H9 (cell line): ENCODE results near the gene TBCEL. TPM values are rescaled to one million over a fixed set of nuclear protein-coding genes. Genes with fewer than 3 reads are reported as not detected.

ENCODE experiments used
- DNase-seq: peaks from one replicate; pipeline ENCODE4 v3.0.0-alpha.2; 2017
- H2AFZ ChIP-seq: one replicate; pipeline ENCODE4 v1.6.1; 2013; ENCODE audit warnings: mild to moderate bottlenecking, low read length, control low read depth, moderate library complexity
- H2AK5ac ChIP-seq: 2 replicates; pipeline ENCODE4 v1.6.1; 2013; ENCODE audit warnings: low read length, control low read depth, mixed read lengths; ENCODE audit not compliant: insufficient read length
- H2BK120ac ChIP-seq: one replicate; pipeline ENCODE4 v1.6.1; 2013; ENCODE audit warnings: low read depth, mild to moderate bottlenecking, low read length, control low read depth, inconsistent platforms; ENCODE audit not compliant: poor library complexity, severe bottlenecking
- H2BK12ac ChIP-seq: 2 replicates; pipeline ENCODE4 v1.6.1; 2013; ENCODE audit warnings: low read length, control low read depth, mixed read lengths, low read depth; ENCODE audit not compliant: insufficient read length
- H2BK15ac ChIP-seq: 2 replicates; pipeline ENCODE4 v1.6.1; 2013; ENCODE audit warnings: low read depth, low read length, control low read depth
- H2BK20ac ChIP-seq: one replicate; pipeline ENCODE4 v1.6.1; 2013; ENCODE audit warnings: low read depth, mild to moderate bottlenecking, low read length, control low read depth, inconsistent platforms; ENCODE audit not compliant: poor library complexity, severe bottlenecking
- H2BK5ac ChIP-seq: 2 replicates; pipeline ENCODE4 v1.6.1; 2013; ENCODE audit warnings: low read length, control low read depth, mixed read lengths; ENCODE audit not compliant: insufficient read length
- H3K14ac ChIP-seq: 2 replicates; pipeline ENCODE4 v1.6.1; 2013; ENCODE audit warnings: low read length, control low read depth; ENCODE audit not compliant: insufficient read depth
- H3K18ac ChIP-seq: 2 replicates; pipeline ENCODE4 v1.6.1; 2013; ENCODE audit warnings: low read depth, mild to moderate bottlenecking, mixed read lengths, low read length, control low read depth; ENCODE audit not compliant: insufficient read length
- H3K23ac ChIP-seq: 2 replicates; pipeline ENCODE4 v1.6.1; 2013; ENCODE audit warnings: low read length, control low read depth, mixed read lengths, low read depth; ENCODE audit not compliant: insufficient read length
- H3K23me2 ChIP-seq: 2 replicates; pipeline ENCODE4 v1.6.1; 2013; ENCODE audit warnings: low read depth, mild to moderate bottlenecking, mixed read lengths, low read length, control low read depth; ENCODE audit not compliant: insufficient read length, poor library complexity, severe bottlenecking
- H3K27ac ChIP-seq: 2 replicates; pipeline ENCODE4 v1.5.1; 2013; ENCODE audit warnings: low read length, control low read depth, mixed read lengths, low read depth; ENCODE audit not compliant: insufficient read length
- H3K27me3 ChIP-seq: 2 replicates; pipeline ENCODE4 v1.6.1; 2013; ENCODE audit warnings: low read length, control low read depth, inconsistent platforms; ENCODE audit not compliant: insufficient read depth
- H3K4ac ChIP-seq: 2 replicates; pipeline ENCODE4 v1.6.1; 2013; ENCODE audit warnings: low read depth, mild to moderate bottlenecking, control low read depth, inconsistent platforms, low read length, moderate library complexity
- H3K4me1 ChIP-seq: 2 replicates; pipeline ENCODE4 v1.6.1; 2013; ENCODE audit warnings: low read length, control low read depth, inconsistent platforms; ENCODE audit not compliant: insufficient read depth
- H3K4me2 ChIP-seq: 2 replicates; pipeline ENCODE4 v1.6.1; 2013; ENCODE audit warnings: low read length, control low read depth, mixed read lengths; ENCODE audit not compliant: insufficient read length, insufficient read depth
- H3K56ac ChIP-seq: 2 replicates; pipeline ENCODE4 v1.6.1; 2013; ENCODE audit warnings: low read depth, mild to moderate bottlenecking, mixed read lengths, low read length, control low read depth; ENCODE audit not compliant: insufficient read length
- H3K79me1 ChIP-seq: 2 replicates; pipeline ENCODE4 v1.6.1; 2013; ENCODE audit warnings: low read depth, mild to moderate bottlenecking, moderate library complexity, low read length, control low read depth, inconsistent platforms; ENCODE audit not compliant: insufficient read depth, poor library complexity, severe bottlenecking
- H3K79me2 ChIP-seq: 2 replicates; pipeline ENCODE4 v1.6.1; 2013; ENCODE audit warnings: low read length, control low read depth, inconsistent platforms; ENCODE audit not compliant: insufficient read depth
- H3K9ac ChIP-seq: 2 replicates; pipeline ENCODE4 v1.6.1; 2013; ENCODE audit warnings: low read length, control low read depth, mixed read lengths; ENCODE audit not compliant: insufficient read length; ENCODE audit errors: extremely low read depth
- H3K9me3 ChIP-seq: one replicate; pipeline ENCODE4 v1.6.1; 2013; ENCODE audit warnings: low read depth, low read length, inconsistent platforms; ENCODE audit not compliant: control insufficient read depth
- H3T11ph ChIP-seq: one replicate; pipeline ENCODE4 v1.6.1; 2013; ENCODE audit warnings: mild to moderate bottlenecking, low read length, control low read depth, inconsistent platforms
- H4K20me1 ChIP-seq: one replicate; pipeline ENCODE4 v1.6.1; 2013; ENCODE audit not compliant: control insufficient read depth, insufficient read length, insufficient read depth
- H4K5ac ChIP-seq: 2 replicates; pipeline ENCODE4 v1.6.1; 2013; ENCODE audit warnings: low read depth, mild to moderate bottlenecking, mixed read lengths, low read length, control low read depth; ENCODE audit not compliant: insufficient read length
- H4K8ac ChIP-seq: replicated peaks from 2 replicates; pipeline ENCODE4 v1.6.1; 2013; ENCODE audit warnings: low read length, control low read depth, mixed read lengths, low read depth; ENCODE audit not compliant: insufficient read length
- H4K91ac ChIP-seq: 2 replicates; pipeline ENCODE4 v1.6.1; 2013; ENCODE audit warnings: low read depth, mild to moderate bottlenecking, moderate library complexity, mixed read lengths, low read length, control low read depth; ENCODE audit not compliant: insufficient read length
- H3K27ac Mint-ChIP-seq, 3 experiments: 2 replicates in 2 of 3; 3 replicates in 1 of 3; pipeline ENCODE4 v1.8.0; 2020 to 2021; ENCODE audit warnings: mixed read lengths in 3 of 3, mild to moderate bottlenecking in 1 of 3, moderate library complexity in 1 of 3
- H3K27me3 Mint-ChIP-seq: 2 replicates; pipeline ENCODE4 v1.8.0; 2021; ENCODE audit warnings: low read depth, mild to moderate bottlenecking, moderate library complexity, mixed read lengths
- H3K36me3 Mint-ChIP-seq, 3 experiments: 2 replicates in 2 of 3; 3 replicates in 1 of 3; pipeline ENCODE4 v1.8.0; 2020 to 2021; ENCODE audit warnings: low read depth in 3 of 3, mixed read lengths in 3 of 3; ENCODE audit not compliant: insufficient read depth in 1 of 3
- H3K4me1 Mint-ChIP-seq, 2 experiments: 2 replicates each; pipeline ENCODE4 v1.8.0; 2020; ENCODE audit warnings: mixed read lengths in 2 of 2
- H3K4me3 Mint-ChIP-seq, 2 experiments: 2 replicates in 1 of 2; 3 replicates in 1 of 2; pipeline ENCODE4 v1.8.0; 2020 to 2021; ENCODE audit warnings: mild to moderate bottlenecking in 2 of 2, mixed read lengths in 2 of 2, moderate library complexity in 1 of 2
- H3K9me3 Mint-ChIP-seq, 2 experiments: 2 replicates in 1 of 2; 3 replicates in 1 of 2; pipeline ENCODE4 v1.8.0; 2020; ENCODE audit warnings: mild to moderate bottlenecking in 2 of 2, mixed read lengths in 2 of 2, moderate library complexity in 1 of 2
- WGBS: extraction: QIAGEN DNeasy Blood & Tissue Kit; methylation state at CpG from one replicate; pipeline ENCODE4 v1.1.7; 2013; ENCODE audit warnings: missing lambda C conversion rate, low lambda C conversion rate, mixed read lengths; ENCODE audit not compliant: insufficient read length; ENCODE audit errors: extremely low coverage; 5-methylcytosine and 5-hydroxymethylcytosine counted together
- total RNA-seq: library from RNA; stranded (reverse); gene quantifications from 2 replicates; pipeline ENCODE4 v1.2.1, GENCODE V29; 2021
- TF ChIP-seq, protein P1 (sequence below): fragments of 200-600 bp; sonication (generic); conservative IDR thresholded peaks from 3 replicates; pipeline ENCODE4 v1.8.0; 2021; ENCODE audit warnings: antibody characterized with exemption, mild to moderate bottlenecking

The TBCEL gene
- total RNA-seq, 1 experiment from 2014 or later: 17.3 TPM

DNA sequence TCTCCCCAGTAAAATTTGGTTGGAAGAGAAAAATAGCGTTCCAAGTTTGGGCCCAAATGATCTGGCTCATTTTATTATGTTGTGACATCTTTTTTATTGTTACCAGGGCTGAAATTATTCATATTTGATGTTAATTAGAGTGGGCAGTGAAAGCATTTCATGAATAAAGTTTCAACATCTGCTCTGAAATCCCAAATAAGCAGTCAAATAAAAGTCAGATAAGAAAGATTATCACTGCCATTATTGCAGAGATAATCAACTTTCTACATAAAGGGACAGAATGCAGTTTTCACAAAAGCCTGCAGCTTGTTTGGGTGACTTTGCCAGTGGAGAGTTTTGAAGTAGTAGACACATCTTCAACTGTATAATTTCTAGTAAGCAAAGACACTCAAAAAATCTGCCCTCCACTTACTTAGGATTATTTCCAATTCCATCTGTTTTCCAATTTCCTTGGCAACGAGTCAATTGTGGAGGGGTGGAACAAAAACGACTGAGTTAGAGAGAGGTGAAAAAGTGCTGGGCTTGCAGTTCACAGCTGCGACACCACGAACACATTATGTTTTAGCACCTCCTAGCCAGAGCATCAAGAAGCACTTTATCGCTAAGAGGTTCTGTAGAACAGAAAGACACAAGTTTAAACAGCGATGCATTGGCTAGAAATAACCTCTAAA lies 86.1 kb downstream of the TBCEL start:
- Mint-ChIP-seq H3K9me3 (no peaks in the 10 kb centered on the region), H3K4me3 (no peak overlapping the region), H3K4me1 (peaks cover 11 to 13% of the 10 kb centered on the region in 2 experiments), H3K27me3 (peaks cover 11% of the 10 kb centered on the region; the same call in 1 of the 2 replicates), H3K27ac (no peak overlapping the region), H3K36me3 (no peaks in the 10 kb centered on the region)
- no peaks in the 10 kb centered on the region for H3K23me2 ChIP-seq
- no peaks in the 10 kb centered on the region for H3K79me2 ChIP-seq
- H3K4ac ChIP-seq: no peak overlapping the region
- WGBS: no CpG with 5 or more reads among the region's 7 CpGs
- 0 out of 2 replicates have a peak, but pooled peaks cover 2% of the 10 kb centered on the region for H3K4me1 ChIP-seq
- H2BK12ac ChIP-seq: no peak overlapping the region
- no peak overlapping the region for H2BK20ac ChIP-seq
- H2BK5ac ChIP-seq: no peak overlapping the region
- TF ChIP-seq, protein P1, sequence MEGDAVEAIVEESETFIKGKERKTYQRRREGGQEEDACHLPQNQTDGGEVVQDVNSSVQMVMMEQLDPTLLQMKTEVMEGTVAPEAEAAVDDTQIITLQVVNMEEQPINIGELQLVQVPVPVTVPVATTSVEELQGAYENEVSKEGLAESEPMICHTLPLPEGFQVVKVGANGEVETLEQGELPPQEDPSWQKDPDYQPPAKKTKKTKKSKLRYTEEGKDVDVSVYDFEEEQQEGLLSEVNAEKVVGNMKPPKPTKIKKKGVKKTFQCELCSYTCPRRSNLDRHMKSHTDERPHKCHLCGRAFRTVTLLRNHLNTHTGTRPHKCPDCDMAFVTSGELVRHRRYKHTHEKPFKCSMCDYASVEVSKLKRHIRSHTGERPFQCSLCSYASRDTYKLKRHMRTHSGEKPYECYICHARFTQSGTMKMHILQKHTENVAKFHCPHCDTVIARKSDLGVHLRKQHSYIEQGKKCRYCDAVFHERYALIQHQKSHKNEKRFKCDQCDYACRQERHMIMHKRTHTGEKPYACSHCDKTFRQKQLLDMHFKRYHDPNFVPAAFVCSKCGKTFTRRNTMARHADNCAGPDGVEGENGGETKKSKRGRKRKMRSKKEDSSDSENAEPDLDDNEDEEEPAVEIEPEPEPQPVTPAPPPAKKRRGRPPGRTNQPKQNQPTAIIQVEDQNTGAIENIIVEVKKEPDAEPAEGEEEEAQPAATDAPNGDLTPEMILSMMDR: no peak
- no peak overlapping the region for H4K5ac ChIP-seq
- H4K8ac ChIP-seq: no peak overlapping the region
- H2AFZ ChIP-seq: no peak overlapping the region
- H3K23ac ChIP-seq: no peak overlapping the region
- H3K9me3 ChIP-seq: no peaks in the 10 kb centered on the region
- no peak overlapping the region for H4K91ac ChIP-seq
- no peaks in the 10 kb centered on the region for H4K20me1 ChIP-seq
- no peak overlapping the region for H2BK120ac ChIP-seq
- no peak overlapping the region for H2BK15ac ChIP-seq
- no peak overlapping the region for H3K27ac ChIP-seq
- H3K79me1 ChIP-seq: no peaks in the 10 kb centered on the region
- no peak overlapping the region for H3K4me2 ChIP-seq
- no peak overlapping the region for H2AK5ac ChIP-seq
- H3K18ac ChIP-seq: no peak overlapping the region
- no peaks in the 10 kb centered on the region for H3K27me3 ChIP-seq
- H3K9ac ChIP-seq: no peak overlapping the region
- no peak for DNase-seq
- H3K14ac ChIP-seq: no peak overlapping the region
- no peak overlapping the region for H3K56ac ChIP-seq
- no peak overlapping the region for H3T11ph ChIP-seq
